VCaP (cell line): ENCODE measurements around the gene PPM1H.

Source experiments
- H3K27ac ChIP-seq: fragments of 450-650 bp; 2 replicates; pipeline ENCODE4 v1.5.1; 2017
- TF ChIP-seq, protein P1 (sequence below): fragments of 450-650 bp; conservative IDR thresholded peaks from 2 replicates; pipeline ENCODE4 v1.5.1; 2017; ENCODE audit warnings: mild to moderate bottlenecking, moderate library complexity

Gene PPM1H

GRCh38 chr12:62776997-62777396 lies 158.0 kb downstream of the PPM1H start:
- H3K27ac ChIP-seq: no peak overlapping the region
- TF ChIP-seq, protein P1, sequence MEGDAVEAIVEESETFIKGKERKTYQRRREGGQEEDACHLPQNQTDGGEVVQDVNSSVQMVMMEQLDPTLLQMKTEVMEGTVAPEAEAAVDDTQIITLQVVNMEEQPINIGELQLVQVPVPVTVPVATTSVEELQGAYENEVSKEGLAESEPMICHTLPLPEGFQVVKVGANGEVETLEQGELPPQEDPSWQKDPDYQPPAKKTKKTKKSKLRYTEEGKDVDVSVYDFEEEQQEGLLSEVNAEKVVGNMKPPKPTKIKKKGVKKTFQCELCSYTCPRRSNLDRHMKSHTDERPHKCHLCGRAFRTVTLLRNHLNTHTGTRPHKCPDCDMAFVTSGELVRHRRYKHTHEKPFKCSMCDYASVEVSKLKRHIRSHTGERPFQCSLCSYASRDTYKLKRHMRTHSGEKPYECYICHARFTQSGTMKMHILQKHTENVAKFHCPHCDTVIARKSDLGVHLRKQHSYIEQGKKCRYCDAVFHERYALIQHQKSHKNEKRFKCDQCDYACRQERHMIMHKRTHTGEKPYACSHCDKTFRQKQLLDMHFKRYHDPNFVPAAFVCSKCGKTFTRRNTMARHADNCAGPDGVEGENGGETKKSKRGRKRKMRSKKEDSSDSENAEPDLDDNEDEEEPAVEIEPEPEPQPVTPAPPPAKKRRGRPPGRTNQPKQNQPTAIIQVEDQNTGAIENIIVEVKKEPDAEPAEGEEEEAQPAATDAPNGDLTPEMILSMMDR: no peak

DNA sequence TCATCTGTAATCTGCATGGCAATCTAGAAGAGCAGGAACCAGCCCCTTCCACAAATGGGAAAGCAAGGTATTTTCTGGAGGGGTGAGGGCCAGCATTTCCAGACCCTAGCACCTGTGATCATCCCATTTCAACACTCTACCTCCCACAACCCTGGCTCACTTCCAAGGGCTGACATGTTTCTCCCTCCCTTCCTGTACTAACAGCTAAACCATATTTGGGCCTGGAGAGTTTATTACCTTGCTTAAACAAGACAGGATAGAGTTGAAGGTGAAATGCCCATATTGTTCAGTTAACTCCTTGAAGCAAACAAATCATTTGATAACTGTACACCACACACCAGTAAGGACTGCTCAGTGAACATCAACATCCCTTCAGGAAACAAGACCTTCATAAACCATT lies 158.4 kb downstream of the PPM1H start:
- TF ChIP-seq, protein P1: no peak
- no peak overlapping the region for H3K27ac ChIP-seq

DNA sequence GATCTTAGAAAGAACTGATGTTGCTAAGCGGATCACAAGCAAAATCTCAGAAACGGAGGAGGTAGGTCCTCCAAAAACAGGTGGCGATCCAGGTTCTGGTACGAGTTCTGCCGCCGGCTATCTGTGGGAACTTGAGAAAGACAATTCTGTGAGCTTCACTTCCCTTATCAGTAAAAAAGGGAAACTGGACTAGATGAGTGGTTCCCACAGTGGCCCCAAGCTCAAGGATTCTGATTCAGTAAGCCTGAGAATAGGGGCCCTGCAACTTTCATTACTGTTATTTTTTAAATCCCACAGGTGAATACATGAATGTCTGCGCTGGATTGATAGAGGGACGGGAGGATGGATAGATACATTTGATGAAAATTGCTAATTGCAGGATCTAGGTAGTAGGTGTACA lies 160.2 kb downstream of the PPM1H start:
- no peak overlapping the region for H3K27ac ChIP-seq
- TF ChIP-seq, protein P1: no peak

- TF ChIP-seq, protein P1: no peak
- no peak overlapping the region for H3K27ac ChIP-seq
These were observed 162.5 kb downstream of the PPM1H start for GRCh38 chr12:62772416-62772955.

- TF ChIP-seq, protein P1: no peak
- no peak overlapping the region for H3K27ac ChIP-seq
These were observed 163.1 kb downstream of the PPM1H start for GRCh38 chr12:62771828-62772227.

- no peak overlapping the region for H3K27ac ChIP-seq
- TF ChIP-seq, protein P1: no peak
These were observed 164.6 kb downstream of the PPM1H start for GRCh38 chr12:62770381-62770780.

DNA sequence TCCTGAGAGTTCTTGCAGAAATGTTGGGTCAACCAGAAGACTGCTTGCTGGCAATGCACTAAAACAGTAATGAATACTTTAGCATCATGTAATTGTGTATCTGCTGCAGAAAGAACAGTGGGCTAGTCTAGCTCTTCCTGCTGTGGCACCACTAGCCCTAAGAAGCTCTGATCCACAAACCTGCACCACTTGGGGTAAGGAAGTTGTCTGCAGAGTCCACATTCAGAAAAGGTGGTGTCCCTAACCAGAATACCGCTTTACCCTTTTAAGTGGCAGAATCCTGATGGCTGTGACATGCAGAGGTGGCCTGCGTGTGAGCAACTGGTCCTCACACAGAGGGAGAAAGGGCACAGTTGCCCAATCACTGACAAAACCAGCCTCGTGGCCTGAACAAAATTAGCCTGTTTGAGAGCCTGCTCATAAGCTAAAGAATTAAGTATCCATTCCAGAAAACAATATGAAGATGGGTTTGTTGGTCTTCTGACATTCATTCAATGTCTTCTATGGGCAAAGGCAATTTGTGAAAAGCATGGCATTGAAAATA lies 165.8 kb downstream of the PPM1H start:
- TF ChIP-seq, protein P1: no peak
- H3K27ac ChIP-seq: no peak overlapping the region
